ENCODE measurements around the gene FAM200B.

The FAM200B gene

GRCh38 chr4:15695729-15696128 is 14.1 kb downstream of the FAM200B start:
- no peaks in the 10 kb centered on the region for H3K79me2 ChIP-seq (ENCODE audit: insufficient read depth, low read length)
- no peaks in the 10 kb centered on the region for H3K27me3 ChIP-seq (ENCODE audit: insufficient read depth, low read length, poor library complexity, severe bottlenecking)
- no peak overlapping the region for H2AFZ ChIP-seq (ENCODE audit: low read length)
- 0 out of 2 replicates have a peak, but pooled peaks cover 6% of the 10 kb centered on the region for H3K9me3 ChIP-seq (ENCODE audit: insufficient read depth, low read depth, low read length)
- no peak overlapping the region for H3K4me3 ChIP-seq (ENCODE audit: low read length, poor library complexity, severe bottlenecking)
- TF ChIP-seq EZH2phosphoT487 (IDR thresholded peaks at IDR 0.05; ENCODE audit: borderline replicate concordance) = no peak
- TF ChIP-seq, protein P1, sequence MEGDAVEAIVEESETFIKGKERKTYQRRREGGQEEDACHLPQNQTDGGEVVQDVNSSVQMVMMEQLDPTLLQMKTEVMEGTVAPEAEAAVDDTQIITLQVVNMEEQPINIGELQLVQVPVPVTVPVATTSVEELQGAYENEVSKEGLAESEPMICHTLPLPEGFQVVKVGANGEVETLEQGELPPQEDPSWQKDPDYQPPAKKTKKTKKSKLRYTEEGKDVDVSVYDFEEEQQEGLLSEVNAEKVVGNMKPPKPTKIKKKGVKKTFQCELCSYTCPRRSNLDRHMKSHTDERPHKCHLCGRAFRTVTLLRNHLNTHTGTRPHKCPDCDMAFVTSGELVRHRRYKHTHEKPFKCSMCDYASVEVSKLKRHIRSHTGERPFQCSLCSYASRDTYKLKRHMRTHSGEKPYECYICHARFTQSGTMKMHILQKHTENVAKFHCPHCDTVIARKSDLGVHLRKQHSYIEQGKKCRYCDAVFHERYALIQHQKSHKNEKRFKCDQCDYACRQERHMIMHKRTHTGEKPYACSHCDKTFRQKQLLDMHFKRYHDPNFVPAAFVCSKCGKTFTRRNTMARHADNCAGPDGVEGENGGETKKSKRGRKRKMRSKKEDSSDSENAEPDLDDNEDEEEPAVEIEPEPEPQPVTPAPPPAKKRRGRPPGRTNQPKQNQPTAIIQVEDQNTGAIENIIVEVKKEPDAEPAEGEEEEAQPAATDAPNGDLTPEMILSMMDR (conservative IDR thresholded peaks at IDR 0.05; ENCODE audit: low read length) = no peak
- H3K36me3 ChIP-seq (ENCODE audit: insufficient read depth, low read length) = no peaks in the 10 kb centered on the region
- no peaks in the 10 kb centered on the region for H4K20me1 ChIP-seq (ENCODE audit: insufficient read depth, low read length, poor library complexity, severe bottlenecking)
- H3F3A ChIP-seq (ENCODE audit: low read depth) = no peaks in the 10 kb centered on the region
- no peak overlapping the region for H3K9ac ChIP-seq (ENCODE audit: low read depth, low read length, poor library complexity, severe bottlenecking)
- H3K9me2 ChIP-seq (replicated peaks; ENCODE audit: low read depth, low read length) = no peaks in the 10 kb centered on the region
- no peaks in the 10 kb centered on the region for H3K4me1 ChIP-seq (ENCODE audit: insufficient read depth, low read length, poor library complexity, severe bottlenecking)
- no peak overlapping the region for H3K4me2 ChIP-seq (ENCODE audit: low read depth, low read length, poor library complexity, severe bottlenecking)

DNA sequence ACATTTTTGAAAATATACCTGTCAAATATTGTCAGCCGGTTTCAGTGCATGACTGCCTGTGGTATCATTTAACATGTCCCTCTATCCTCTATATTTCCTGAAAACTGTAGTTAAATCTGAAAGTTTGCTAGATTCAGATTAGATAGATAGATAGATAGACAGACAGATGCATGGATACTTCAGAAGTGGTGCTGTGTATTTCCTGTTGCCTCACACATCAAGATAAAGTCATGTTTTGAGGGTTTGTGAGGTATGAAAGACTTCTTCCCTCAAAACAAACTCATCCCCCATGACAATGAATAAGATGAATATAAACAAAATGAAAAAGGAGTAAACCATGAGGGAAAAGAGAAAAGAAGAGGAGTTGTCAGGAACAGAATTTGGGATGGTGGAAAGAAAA is 15.2 kb downstream of the FAM200B start:
- Histone ChIP-seq H3F3A (ENCODE audit: low read depth) (no peaks in the 10 kb centered on the region), H3K79me2 (ENCODE audit: insufficient read depth, low read length) (no peaks in the 10 kb centered on the region), H3K4me3 (ENCODE audit: low read length, poor library complexity, severe bottlenecking) (no peak overlapping the region), H3K9me3 (ENCODE audit: insufficient read depth, low read depth, low read length) (0 out of 2 replicates have a peak, but pooled peaks cover 6% of the 10 kb centered on the region), H3K4me2 (ENCODE audit: low read depth, low read length, poor library complexity, severe bottlenecking) (no peak overlapping the region), H3K9ac (ENCODE audit: low read depth, low read length, poor library complexity, severe bottlenecking) (no peak overlapping the region), H4K20me1 (ENCODE audit: insufficient read depth, low read length, poor library complexity, severe bottlenecking) (no peaks in the 10 kb centered on the region), H3K9me2 (replicated peaks; ENCODE audit: low read depth, low read length) (no peaks in the 10 kb centered on the region), H3K36me3 (ENCODE audit: insufficient read depth, low read length) (no peaks in the 10 kb centered on the region), H3K27me3 (ENCODE audit: insufficient read depth, low read length, poor library complexity, severe bottlenecking) (no peaks in the 10 kb centered on the region), H3K4me1 (ENCODE audit: insufficient read depth, low read length, poor library complexity, severe bottlenecking) (no peaks in the 10 kb centered on the region), H2AFZ (ENCODE audit: low read length) (no peak overlapping the region)
- no peak for TF ChIP-seq EZH2phosphoT487 (IDR thresholded peaks at IDR 0.05; ENCODE audit: borderline replicate concordance)
- TF ChIP-seq, protein P1 (conservative IDR thresholded peaks at IDR 0.05; ENCODE audit: low read length) = no peak

- Histone ChIP-seq H3K4me2 (ENCODE audit: low read depth, low read length, poor library complexity, severe bottlenecking) (no peak within 1 kb of the TSS), H3K4me3 (ENCODE audit: low read length, poor library complexity, severe bottlenecking) (no peak within 1 kb of the TSS), H2AFZ (ENCODE audit: low read length) (no peak within 1 kb of the TSS), H3K9me3 (ENCODE audit: insufficient read depth, low read depth, low read length) (0 out of 2 replicates have a peak, but pooled peaks cover 6% of the 10 kb centered on the region), H3F3A (ENCODE audit: low read depth) (no peaks in the 10 kb centered on the region), H3K9ac (ENCODE audit: low read depth, low read length, poor library complexity, severe bottlenecking) (no peak within 1 kb of the TSS), H4K20me1 (ENCODE audit: insufficient read depth, low read length, poor library complexity, severe bottlenecking) (no peaks in the 10 kb centered on the region), H3K9me2 (replicated peaks; ENCODE audit: low read depth, low read length) (no peaks in the 10 kb centered on the region), H3K79me2 (ENCODE audit: insufficient read depth, low read length) (no peaks in the 10 kb centered on the region), H3K27me3 (ENCODE audit: insufficient read depth, low read length, poor library complexity, severe bottlenecking) (no peaks in the 10 kb centered on the region), H3K36me3 (ENCODE audit: insufficient read depth, low read length) (no peaks in the 10 kb centered on the region), H3K4me1 (ENCODE audit: insufficient read depth, low read length, poor library complexity, severe bottlenecking) (no peaks in the 10 kb centered on the region)
- TF ChIP-seq, protein P1 (conservative IDR thresholded peaks at IDR 0.05; ENCODE audit: low read length) = no peak
- TF ChIP-seq EZH2phosphoT487 (IDR thresholded peaks at IDR 0.05; ENCODE audit: borderline replicate concordance) = no peak
These were observed 21.3 kb downstream of the FAM200B start, which contains the start of gene BST1 for GRCh38 chr4:15702941-15703403. BST1 (plus strand) TSS chr4:15703065; CDS start chr4:15703145, 80 bp downstream.

Data from Loucy (cell line).